HG03354 (cell line): ENCODE measurements around the gene PDE10A.

Source experiments
- ATAC-seq: cut with Tn5 transposase; IDR thresholded peaks from one replicate; pipeline ENCODE4 v1.9.1; 2021; ENCODE audit warnings: mild to moderate bottlenecking; ENCODE audit not compliant: unreplicated experiment, poor library complexity, severe bottlenecking

Gene PDE10A

GRCh38 chr6:165662749-165663376, at the start of gene PDE10A:
Gene PDE10A (minus strand): TSS chr6:165663241. CDS start chr6:165662811, 430 bp downstream.
- no peak for ATAC-seq

GRCh38 chr6:165708985-165709576, 46.0 kb upstream of the PDE10A start:
- no peak for ATAC-seq

- no peak for ATAC-seq
These were observed 44.2 kb upstream of the PDE10A start for GRCh38 chr6:165707067-165707853.

GRCh38 chr6:165705941-165706340, 42.9 kb upstream of the PDE10A start:
- ATAC-seq = no peak

GRCh38 chr6:165704045-165704748, 41.2 kb upstream of the PDE10A start:
- ATAC-seq = peak; percentile 50

GRCh38 chr6:165702669-165703068, 39.6 kb upstream of the PDE10A start:
- ATAC-seq = no peak

GRCh38 chr6:165701564-165702354, 38.7 kb upstream of the PDE10A start:
- peak; percentile 91 for ATAC-seq

GRCh38 chr6:165701005-165701404, 38.0 kb upstream of the PDE10A start:
- no peak for ATAC-seq

- no peak for ATAC-seq
These were observed 35.8 kb upstream of the PDE10A start for GRCh38 chr6:165698868-165699267.

- no peak for ATAC-seq
These were observed 34.1 kb upstream of the PDE10A start for GRCh38 chr6:165697171-165697570.

- no peak for ATAC-seq
These were observed 32.9 kb upstream of the PDE10A start for GRCh38 chr6:165695722-165696515.

GRCh38 chr6:165694296-165694695, 31.3 kb upstream of the PDE10A start:
- ATAC-seq = no peak

GRCh38 chr6:165692106-165692653, 29.1 kb upstream of the PDE10A start:
- ATAC-seq = no peak

- no peak for ATAC-seq
These were observed 26.7 kb upstream of the PDE10A start for GRCh38 chr6:165689699-165690098.

- ATAC-seq = no peak
These were observed 23.7 kb upstream of the PDE10A start for GRCh38 chr6:165686596-165687365.

- no peak for ATAC-seq
These were observed 22.3 kb upstream of the PDE10A start for GRCh38 chr6:165685302-165685701.

- ATAC-seq = no peak
These were observed 21.3 kb upstream of the PDE10A start for GRCh38 chr6:165684333-165684732.

- ATAC-seq = no peak
These were observed 17.9 kb upstream of the PDE10A start for GRCh38 chr6:165680975-165681374.
